Activated CD8-positive, alpha-beta T cell treated with anti-CD3 and anti-CD28 coated beads for 36 hours (primary cell): ENCODE measurements around the gene NRN1L. TPM values are rescaled to one million over a fixed set of nuclear protein-coding genes. Genes with fewer than 3 reads are reported as not detected.

ENCODE experiments used
- ATAC-seq: fragments of 200-7000 bp; cut with Tn5 transposase; one replicate; pipeline ENCODE4 v1.10.0; 2021; ENCODE audit warnings: mild to moderate bottlenecking, moderate library complexity
- CTCF ChIA-PET: fragments of 350-600 bp; sonication (Branson Sonifier 250); formaldehyde crosslinking; loops from one replicate; lab custom pipeline; 2021; ENCODE audit warnings: antibody characterized with exemption; lab: Charles Lee
- POLR2A ChIA-PET: fragments of 350-600 bp; sonication (Branson Sonifier 250); formaldehyde crosslinking; loops from one replicate; lab custom pipeline; 2021; ENCODE audit warnings: antibody characterized with exemption; lab: Charles Lee
- DNase-seq: peaks from one replicate; pipeline ENCODE4 v3.0.0-alpha.2; 2020
- H3K27ac Mint-ChIP-seq: one replicate; pipeline ENCODE4 v1.8.0; 2021; ENCODE audit warnings: mild to moderate bottlenecking, mixed read lengths
- H3K27me3 Mint-ChIP-seq: one replicate; pipeline ENCODE4 v1.8.0; 2021; ENCODE audit warnings: mixed read lengths
- H3K36me3 Mint-ChIP-seq: one replicate; pipeline ENCODE4 v1.8.0; 2021; ENCODE audit warnings: low read depth, mixed read lengths
- H3K4me1 Mint-ChIP-seq: one replicate; pipeline ENCODE4 v1.8.0; 2021; ENCODE audit warnings: low read depth, mixed read lengths
- H3K4me3 Mint-ChIP-seq: one replicate; pipeline ENCODE4 v1.8.0; 2021; ENCODE audit warnings: mild to moderate bottlenecking, moderate library complexity, mixed read lengths
- H3K9me3 Mint-ChIP-seq: one replicate; pipeline ENCODE4 v1.8.0; 2021; ENCODE audit warnings: mixed read lengths
- intact Hi-C: fragments of 100-400 bp; cut with micrococcal nuclease; formaldehyde crosslinking; loops from one replicate; pipeline ENCODE4 v1.10.0; 2022
- total RNA-seq, 2 experiments: library from RNA; stranded (reverse); gene quantifications; one replicate each; pipeline ENCODE4 v1.2.3, GENCODE V29; 2021
- TF ChIP-seq, protein P1 (sequence below): fragments of 200-600 bp; IDR thresholded peaks from one replicate; pipeline ENCODE4 v1.8.0; 2022; ENCODE audit warnings: antibody characterized with exemption, mild to moderate bottlenecking

The NRN1L gene
- total RNA-seq, 2 experiments from 2014 or later = 0.83 TPM; not detected in 1

DNA sequence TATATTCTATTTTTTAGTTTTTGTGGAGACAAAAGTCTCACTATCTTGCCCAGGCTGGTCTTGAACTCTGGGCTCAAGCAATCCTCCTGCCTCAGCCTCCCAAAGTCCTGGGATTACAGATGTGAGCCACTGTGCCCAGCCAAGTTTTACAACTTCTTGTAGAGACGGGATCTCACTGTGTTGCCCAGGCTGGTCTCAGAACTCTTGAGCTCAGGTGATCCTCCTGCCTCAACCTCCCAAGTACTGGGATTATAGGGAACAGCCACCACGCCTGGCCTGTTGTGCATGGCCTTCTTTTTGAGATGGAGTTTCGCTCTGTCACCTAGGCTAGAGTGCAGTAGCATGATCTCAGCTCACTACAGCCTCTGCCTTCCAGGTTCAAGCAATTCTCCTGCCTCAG, 31.0 kb upstream of the NRN1L start:
- Mint-ChIP-seq H3K27ac (no peak overlapping the region), H3K4me3 (no peak overlapping the region), H3K27me3 (no peaks in the 10 kb centered on the region), H3K36me3 (peaks cover 13% of the 10 kb centered on the region), H3K9me3 (no peaks in the 10 kb centered on the region), H3K4me1 (peaks cover 30% of the 10 kb centered on the region)
- TF ChIP-seq, protein P1, sequence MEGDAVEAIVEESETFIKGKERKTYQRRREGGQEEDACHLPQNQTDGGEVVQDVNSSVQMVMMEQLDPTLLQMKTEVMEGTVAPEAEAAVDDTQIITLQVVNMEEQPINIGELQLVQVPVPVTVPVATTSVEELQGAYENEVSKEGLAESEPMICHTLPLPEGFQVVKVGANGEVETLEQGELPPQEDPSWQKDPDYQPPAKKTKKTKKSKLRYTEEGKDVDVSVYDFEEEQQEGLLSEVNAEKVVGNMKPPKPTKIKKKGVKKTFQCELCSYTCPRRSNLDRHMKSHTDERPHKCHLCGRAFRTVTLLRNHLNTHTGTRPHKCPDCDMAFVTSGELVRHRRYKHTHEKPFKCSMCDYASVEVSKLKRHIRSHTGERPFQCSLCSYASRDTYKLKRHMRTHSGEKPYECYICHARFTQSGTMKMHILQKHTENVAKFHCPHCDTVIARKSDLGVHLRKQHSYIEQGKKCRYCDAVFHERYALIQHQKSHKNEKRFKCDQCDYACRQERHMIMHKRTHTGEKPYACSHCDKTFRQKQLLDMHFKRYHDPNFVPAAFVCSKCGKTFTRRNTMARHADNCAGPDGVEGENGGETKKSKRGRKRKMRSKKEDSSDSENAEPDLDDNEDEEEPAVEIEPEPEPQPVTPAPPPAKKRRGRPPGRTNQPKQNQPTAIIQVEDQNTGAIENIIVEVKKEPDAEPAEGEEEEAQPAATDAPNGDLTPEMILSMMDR = no peak
- CTCF ChIA-PET = interaction anchor here (1.1 to 1.5 kb wide), 2 partner anchors 9 to 37 kb away, joined by 3 to 4 read pairs; no protein-coding TSS in a partner anchor
- no peak for ATAC-seq
- no peak for DNase-seq
- POLR2A ChIA-PET = no interaction called here
- intact Hi-C loops = no loop called here

DNA sequence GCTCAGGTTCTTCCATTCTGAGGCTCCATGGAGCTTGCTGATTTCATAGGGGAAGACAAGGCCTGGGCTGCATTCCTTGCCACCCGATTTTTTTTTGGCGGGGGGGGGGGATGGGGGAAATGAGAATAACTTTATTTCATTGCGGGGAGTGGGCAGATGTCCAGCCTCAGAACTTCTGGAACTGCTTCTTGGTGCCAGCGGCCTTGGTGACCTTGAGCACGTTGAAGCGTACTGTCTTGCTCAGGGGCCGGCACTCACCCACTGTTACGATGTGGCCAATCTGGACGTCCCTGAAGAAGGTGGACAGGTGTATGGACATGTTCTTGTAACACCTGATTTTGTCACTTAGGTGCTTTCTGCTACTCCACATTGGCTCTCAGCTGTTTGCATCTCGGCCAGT, 28.9 kb upstream of the NRN1L start:
- DNase-seq (no peak), ATAC-seq (no peak)
- CTCF ChIA-PET = interaction anchor here (0.8 to 1.8 kb wide), 3 partner anchors 10 to 335 kb away, joined by 3 to 5 read pairs (median 3); partner anchors contain the start of gene NRN1L
- Mint-ChIP-seq H3K4me3 (no peak overlapping the region), H3K27me3 (no peaks in the 10 kb centered on the region), H3K27ac (no peak overlapping the region), H3K9me3 (no peaks in the 10 kb centered on the region), H3K4me1 (peaks cover 23% of the 10 kb centered on the region), H3K36me3 (peaks cover 10% of the 10 kb centered on the region)
- POLR2A ChIA-PET = interaction anchor here (1.6 kb wide), 1 partner anchor 10 kb away, joined by 3 read pairs; no protein-coding TSS in a partner anchor
- intact Hi-C loops = no loop called here
- TF ChIP-seq, protein P1 = no peak

DNA sequence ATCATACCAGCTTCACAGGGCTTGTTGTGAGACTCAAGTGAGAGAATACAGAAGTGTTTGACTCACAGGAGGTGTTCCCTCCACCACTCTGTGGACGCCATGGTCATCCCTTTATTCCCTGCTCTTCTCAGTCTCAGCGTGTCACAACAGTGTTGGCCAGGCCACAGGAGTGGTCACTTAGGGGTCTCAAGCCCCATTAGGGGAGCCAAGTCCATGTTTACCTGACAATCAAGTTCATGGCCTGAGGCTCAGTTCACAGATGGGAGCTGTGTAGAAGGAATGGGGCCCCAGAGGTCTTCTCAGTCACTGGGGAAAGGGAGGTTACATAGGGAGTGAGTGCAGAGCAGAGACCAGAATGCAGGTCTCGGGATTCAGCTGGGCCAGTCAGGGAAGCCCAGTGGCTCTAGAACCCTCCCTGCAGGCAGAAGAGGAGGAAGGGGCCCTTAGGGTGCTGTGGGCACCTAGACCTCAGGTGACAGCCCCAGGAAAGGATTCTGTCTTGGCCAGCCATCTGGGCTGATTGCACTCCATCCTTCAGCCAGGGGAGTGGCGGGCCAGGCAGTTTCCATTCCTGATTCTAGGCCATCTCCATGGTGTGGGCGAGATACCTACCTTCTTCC, 27.6 kb upstream of the NRN1L start:
- no peaks in the 10 kb centered on the region for H3K9me3 Mint-ChIP-seq
- H3K27ac Mint-ChIP-seq = peak overlapping the region; percentile 36
- ChIA-PET POLR2A (interaction anchor here (0.6 to 1.3 kb wide), 3 partner anchors 9 to 161 kb away, joined by 3 to 4 read pairs (median 4); partner anchors contain the start of gene CENPT), CTCF (interaction anchor here (1.0 to 1.3 kb wide), 2 partner anchors 27 to 85 kb away, joined by 3 to 4 read pairs; no protein-coding TSS in a partner anchor)
- H3K4me3 Mint-ChIP-seq = no peak overlapping the region
- TF ChIP-seq, protein P1 = no peak
- no peak for ATAC-seq
- H3K27me3 Mint-ChIP-seq = no peaks in the 10 kb centered on the region
- H3K36me3 Mint-ChIP-seq = peaks cover 10% of the 10 kb centered on the region
- H3K4me1 Mint-ChIP-seq = peaks cover 23% of the 10 kb centered on the region
- intact Hi-C loops = no loop called here
- DNase-seq = no peak

DNA sequence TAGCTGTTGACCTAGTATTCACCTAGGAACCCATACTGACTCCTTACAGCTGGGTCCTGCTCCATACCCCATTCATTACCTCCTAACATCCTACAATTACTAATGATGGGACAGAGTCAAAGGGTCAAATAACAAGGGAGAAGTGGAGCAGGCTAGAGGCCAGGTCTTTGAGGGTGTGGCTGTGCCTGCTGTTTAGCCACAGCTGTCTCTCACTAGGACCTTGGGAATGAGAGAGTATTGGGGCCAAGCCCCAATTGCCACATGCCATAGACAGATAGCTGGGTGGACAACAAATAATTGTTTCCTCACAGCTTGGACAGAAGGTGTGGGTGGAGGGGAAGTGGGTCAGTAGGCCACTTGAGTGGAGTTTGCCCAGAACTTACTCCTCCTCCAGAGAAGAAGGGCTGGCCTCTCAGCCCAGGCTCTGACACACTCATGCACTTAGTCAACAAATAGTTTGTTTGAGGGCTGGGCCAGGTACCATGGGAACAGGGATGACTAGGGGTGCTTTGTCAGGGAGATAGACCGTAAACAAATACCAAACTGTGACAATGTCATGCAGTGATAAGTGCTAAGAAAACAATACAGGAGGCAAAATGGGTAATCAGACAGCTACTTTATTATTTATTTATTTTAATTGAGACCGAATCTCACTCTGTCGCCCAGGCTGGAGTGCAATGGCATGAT, 27.0 kb upstream of the NRN1L start:
- intact Hi-C loops = no loop called here
- TF ChIP-seq, protein P1 = no peak
- Mint-ChIP-seq H3K27ac (peak overlapping the region; percentile 14), H3K27me3 (no peaks in the 10 kb centered on the region), H3K4me1 (peaks cover 23% of the 10 kb centered on the region), H3K36me3 (peaks cover 13% of the 10 kb centered on the region), H3K9me3 (no peaks in the 10 kb centered on the region), H3K4me3 (no peak overlapping the region)
- DNase-seq = peak; percentile 38
- CTCF ChIA-PET = interaction anchor here (0.9 to 1.3 kb wide), 3 partner anchors 26 to 85 kb away, joined by 3 to 4 read pairs (median 4); no protein-coding TSS in a partner anchor
- peak; percentile 90 for ATAC-seq
- POLR2A ChIA-PET = interaction anchor here (0.6 to 1.3 kb wide), 3 partner anchors 9 to 161 kb away, joined by 3 to 4 read pairs (median 4); partner anchors contain the start of gene CENPT
